ENCODE data around the gene THAP3.

Gene THAP3

DNA sequence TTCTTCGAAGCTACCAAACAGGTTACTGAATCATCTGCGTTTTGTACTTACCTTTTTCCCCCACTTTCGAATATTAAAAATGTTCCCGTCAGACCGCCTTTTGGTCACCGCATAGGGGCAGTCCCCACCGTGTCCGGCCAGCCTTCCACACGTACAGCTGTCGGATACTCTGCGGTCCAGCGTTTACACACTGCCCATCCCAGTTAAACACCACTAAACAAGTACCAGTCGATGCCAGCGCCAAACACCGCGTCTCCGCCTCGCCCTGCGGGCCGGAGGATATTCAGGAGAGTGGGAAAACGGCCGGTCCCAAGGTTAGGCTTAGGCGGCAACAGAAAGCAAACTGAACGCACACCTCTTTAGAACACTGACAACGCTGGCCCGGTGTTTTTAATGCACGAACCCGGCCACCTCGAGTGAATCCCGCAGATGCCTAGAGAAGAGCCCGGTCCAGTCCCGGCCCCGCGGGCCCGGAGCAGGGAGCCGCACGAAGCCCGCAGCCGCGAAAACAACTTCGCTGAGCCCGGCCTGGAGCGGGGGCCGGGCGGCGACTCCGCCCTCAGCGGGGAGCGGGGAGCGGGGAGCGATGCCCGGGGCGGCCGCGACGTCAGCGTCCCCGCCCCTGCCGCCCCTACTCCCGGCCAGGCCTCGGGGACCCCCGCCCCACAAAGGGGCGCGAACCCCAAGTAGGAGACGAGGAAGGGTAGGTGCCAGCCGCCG lies 11.9 kb upstream of the THAP3 start:
- DNase-seq (ENCODE audit: low read depth): no peak

- DNase-seq (ENCODE audit: low read depth): peak; percentile 99
Measured at GRCh38 chr1:6613361-6614018, 11.2 kb upstream of the THAP3 start, which contains the start of gene PHF13. PHF13 (plus strand) TSS chr1:6613731; CDS start chr1:6614067, 336 bp downstream.

DNA sequence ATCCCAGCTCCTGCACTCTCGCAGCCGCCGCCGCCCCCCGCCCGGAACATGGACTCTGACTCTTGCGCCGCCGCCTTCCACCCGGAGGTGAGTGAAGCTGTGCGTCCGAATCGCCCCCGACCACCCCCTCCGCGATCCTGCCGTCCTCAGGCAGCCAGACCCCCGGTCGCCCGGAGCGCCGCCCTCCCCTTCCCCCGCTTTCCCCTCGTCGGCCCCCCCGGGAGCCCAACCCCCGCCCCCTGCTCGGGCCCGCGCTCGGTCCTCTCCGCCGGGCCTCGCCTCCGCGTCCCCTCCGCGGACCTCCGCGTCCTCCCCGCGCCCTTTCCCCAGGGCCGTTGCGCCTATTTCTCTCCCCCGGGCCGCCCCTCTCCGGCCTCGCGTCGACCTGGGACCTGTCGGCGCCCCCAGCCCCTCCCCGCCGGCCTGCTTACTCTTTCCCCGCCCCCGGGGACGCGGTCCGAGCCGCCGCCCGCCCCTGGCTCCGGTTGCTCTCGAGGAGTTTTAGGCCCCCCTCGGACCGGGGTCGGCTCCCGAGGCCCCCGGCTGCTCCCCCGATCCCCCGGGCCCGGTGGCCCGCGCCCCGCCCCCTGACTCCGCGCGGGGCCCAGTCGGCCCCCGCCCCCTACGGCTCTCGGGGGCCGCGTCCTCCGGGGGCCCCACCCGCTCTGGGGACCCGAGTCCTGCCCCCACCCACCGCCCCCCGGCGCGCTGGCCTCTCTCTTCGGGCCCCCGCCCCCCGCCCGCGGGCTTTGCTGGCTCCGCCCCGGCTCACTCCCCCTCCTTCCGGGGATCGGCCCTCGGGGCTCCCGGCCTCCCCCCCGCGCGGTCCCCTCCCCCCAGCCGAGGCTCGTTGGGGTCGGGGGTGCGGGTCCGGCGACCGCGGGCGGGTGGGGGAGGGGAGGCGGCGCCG lies 10.4 kb upstream of the THAP3 start:
- no peak for DNase-seq (ENCODE audit: low read depth)

- no peak for DNase-seq (ENCODE audit: low read depth)
Measured at GRCh38 chr1:6614929-6615785, 9.5 kb upstream of the THAP3 start.

- no peak for DNase-seq (ENCODE audit: low read depth)
Measured at GRCh38 chr1:6619045-6619444, 5.6 kb upstream of the THAP3 start.

- DNase-seq (ENCODE audit: low read depth): no peak
Measured at GRCh38 chr1:6621429-6622391, 3.0 kb upstream of the THAP3 start.

DNA sequence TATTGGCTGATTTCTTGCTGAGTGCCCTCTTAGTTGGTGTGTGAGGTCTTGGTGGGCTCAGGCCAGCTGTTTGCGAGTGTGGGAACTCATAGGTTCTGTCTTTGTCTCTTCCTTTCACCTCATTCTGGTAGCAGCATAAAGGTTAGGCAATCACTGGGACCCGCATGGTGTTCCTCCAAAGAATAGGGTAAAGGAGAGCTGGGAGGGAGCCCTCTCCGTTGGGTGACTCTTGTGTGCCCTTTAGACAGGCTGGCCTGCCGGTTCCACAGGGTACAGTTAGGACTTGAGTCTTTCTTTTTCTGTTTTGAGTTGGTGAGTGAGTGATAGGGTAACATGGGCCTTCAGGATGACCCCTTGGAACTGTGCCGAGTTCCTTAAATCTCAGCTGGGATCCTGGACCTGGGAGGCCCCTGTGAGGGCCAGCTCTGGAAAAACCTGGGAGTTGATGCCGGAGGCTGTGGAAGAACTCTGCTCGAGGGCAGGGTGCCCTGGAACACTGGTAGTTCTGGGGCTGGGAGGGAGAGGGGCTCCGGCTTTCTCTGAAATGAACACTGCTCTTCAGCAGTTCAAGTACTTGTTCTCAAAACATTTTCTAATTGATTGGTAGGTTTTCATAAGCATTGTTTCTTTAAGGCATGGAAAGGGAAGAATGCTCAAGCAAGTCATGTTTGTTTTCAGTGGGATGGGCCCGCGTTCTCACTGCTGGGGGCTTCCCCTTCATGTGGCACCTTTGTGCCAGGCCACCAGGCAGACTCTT lies 2.1 kb upstream of the THAP3 start:
- DNase-seq (ENCODE audit: low read depth): no peak

DNA sequence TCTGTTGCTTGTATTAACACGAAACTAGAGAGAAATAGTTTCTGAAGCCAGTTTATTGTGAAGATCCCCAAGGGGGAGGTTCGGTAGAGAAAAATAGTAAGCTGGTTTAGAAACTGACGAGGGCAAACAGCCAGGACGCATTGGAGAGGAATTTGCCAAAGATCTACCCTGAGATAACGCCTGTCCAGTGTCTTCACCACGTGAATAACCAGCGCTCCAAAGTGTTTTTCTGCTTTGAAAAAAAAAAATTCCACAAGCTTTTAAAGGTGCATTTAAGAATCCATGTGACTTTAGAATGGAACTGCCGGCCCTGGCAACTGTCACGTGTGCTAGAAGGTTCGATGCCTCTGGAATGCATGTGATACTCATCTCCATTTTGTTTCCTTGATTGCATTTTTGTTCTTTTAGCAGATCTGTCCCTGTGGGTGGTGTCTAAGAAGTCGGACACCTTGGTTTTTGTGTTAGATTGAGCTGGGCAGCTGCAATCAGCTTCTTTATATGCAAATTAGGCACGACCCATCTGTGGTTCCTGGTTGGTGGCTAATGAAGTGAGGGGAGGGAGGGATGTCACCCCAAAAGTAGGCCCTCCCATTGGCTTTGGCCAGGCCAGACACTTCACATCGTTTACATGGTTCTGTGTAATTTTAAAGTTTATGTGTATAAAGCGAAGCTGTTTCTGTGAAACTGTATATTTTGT lies 1.3 kb upstream of the THAP3 start:
- DNase-seq (ENCODE audit: low read depth): no peak

- no peak for DNase-seq (ENCODE audit: low read depth)
Measured at GRCh38 chr1:6625584-6626149, 999 bp downstream of the THAP3 start.

DNA sequence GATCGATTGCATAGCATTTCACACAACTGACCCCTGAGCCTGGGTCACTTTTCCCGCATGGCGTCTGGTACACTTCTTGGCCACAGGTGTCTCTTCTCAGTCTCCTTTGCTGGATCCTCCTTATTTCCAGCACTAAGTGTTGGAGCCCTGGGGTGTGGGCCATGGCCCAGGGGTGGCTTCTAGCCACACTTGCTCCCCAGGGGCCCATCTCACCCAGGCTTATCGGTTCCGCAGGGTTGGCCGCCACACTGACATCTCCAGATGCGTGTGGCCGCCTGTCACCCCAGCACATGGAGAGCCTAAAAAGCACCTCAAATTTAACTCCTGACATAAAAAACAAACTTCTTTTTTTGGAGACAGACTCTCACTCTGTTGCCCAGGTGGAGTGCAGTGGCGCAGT lies 2.4 kb downstream of the THAP3 start:
- no peak for DNase-seq (ENCODE audit: low read depth)

DNA sequence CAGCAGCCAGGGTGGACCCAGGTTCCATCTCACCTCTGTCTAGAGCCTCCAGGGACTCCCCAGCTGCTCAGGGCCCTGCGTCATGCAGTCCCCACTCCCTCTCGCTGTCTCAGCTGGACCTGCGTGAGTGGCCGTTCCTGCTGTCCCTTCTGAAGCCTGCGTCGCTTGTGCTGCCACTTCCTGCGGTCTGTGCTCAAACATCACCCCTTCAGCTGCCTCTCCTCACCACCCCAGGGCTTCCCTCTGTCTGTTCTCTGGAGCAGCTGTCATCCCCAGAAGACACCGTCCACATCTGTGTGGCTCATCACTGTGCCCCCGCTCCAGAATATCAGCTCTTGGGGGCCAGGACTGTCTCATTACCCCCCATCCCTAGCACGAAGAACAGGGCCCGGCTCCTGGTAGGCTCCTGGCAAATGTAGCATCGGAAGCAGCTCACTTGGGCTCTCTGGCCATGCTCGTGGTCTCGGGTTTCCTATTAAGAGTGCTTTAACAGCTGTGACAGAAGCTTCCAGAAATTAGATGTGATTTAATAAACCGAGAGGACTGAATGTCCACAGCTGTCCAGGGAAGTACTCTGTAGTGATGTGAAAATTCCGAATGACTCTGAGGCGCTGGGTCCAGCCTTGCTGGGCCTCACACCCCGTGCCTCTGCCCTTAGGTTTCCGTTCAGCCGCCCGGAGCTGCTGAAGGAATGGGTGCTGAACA lies 3.3 kb downstream of the THAP3 start:
- no peak for DNase-seq (ENCODE audit: low read depth)

DNA sequence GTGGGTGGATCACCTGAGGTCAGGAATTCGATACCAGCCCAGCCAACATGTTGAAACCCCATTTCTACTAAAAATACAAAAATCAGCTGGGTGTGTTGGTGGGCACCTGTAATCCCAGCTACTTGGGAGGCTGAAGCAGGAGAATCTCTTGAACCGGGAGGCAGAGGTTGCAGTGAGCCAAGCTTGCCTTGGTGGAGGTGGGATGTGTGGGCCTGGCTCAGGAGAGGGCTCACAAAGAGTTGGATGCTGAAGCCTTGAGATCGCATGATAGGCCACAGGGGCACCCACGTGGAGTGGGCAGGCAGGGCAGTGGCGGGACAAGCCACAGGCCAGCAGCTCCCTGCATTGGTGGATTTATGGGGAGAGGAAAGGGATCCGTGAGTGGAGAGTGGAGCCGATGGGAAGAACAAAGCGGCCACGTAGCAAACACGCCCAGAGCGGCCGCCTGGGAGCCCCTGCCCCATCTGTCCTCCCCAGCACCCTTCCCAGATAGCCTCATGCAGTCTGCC lies 4.4 kb downstream of the THAP3 start:
- DNase-seq (ENCODE audit: low read depth): no peak

GRCh38 chr1:6630027-6630426 lies 5.4 kb downstream of the THAP3 start:
- no peak for DNase-seq (ENCODE audit: low read depth)

DNA sequence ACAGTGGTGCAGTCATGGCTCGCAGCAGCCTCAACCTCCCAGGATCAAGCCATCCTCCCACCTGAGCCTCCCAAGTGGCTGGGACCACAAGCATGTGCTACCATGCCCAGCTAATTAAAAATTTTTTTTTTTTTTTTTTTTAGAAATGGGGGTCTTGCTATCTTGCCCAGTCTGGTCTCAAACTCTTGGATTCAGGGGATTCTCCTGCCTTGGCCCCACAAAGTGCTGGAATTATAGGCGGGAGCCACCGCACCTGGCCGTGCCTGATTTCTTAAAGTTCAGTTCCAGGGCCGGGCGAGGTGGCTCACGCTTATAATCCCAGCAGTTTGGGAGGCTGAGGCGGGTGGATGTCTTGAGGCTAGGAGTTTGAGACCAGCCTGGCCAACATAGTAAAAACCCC lies 6.4 kb downstream of the THAP3 start:
- DNase-seq (ENCODE audit: low read depth): no peak

GRCh38 chr1:6632588-6633514 lies 8.2 kb downstream of the THAP3 start:
- DNase-seq (ENCODE audit: low read depth): no peak

GRCh38 chr1:6634371-6635052 lies 9.8 kb downstream of the THAP3 start:
- DNase-seq (ENCODE audit: low read depth): no peak
